ENCODE results near the gene SEC23A.
"Not testable (repeated sequence)": the region's sequence is repeated elsewhere in the genome, so short reads cannot be mapped to it uniquely, and the experiment has no call there.

Gene SEC23A

DNA sequence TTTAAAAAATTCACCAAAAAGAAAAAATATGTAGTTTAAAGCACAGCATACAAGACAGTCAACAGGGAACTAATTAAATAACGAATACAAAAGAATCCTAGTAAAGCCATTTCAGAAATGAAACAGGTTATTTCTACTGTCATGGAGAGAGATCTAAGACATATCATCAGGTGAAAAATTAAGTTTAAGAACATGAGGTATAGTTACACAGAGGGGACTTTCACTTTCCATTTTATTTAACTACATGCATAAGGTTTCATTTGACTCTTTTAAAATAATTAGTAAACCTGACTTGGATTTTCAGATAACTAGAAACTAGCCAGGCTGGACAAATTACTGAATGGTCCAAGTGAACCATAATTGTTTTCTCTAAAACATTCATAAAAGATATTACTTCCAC lies 11.3 kb downstream of the SEC23A start:
- no peak for DNase-seq (ENCODE audit: low read depth)

- no peak for DNase-seq (ENCODE audit: low read depth)
Observed at GRCh38 chr14:39090548-39091111, 12.4 kb downstream of the SEC23A start.

GRCh38 chr14:39087493-39087892 lies 15.5 kb downstream of the SEC23A start:
- no peak for DNase-seq (ENCODE audit: low read depth)

DNA sequence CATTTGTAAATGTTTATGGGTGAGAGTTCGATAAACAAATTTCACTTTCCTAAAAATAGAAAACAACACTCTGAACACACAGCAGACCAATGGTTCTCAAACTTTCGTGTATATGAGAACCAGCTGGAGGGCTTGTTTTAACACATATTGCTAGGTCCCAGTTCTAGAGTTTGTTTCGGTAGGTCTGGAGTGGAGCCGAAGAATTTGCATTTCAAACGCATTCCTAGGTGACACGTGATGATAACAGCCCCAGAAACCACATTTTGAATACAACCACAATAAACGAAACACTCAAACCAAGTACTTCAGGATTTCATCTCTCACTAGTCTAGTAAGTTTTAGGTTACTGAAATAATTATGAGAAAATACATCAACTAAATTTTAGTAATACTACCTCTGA lies 17.1 kb downstream of the SEC23A start:
- no peak for DNase-seq (ENCODE audit: low read depth)

- no peak for DNase-seq (ENCODE audit: low read depth)
Observed at GRCh38 chr14:39083127-39083526, 19.9 kb downstream of the SEC23A start.

GRCh38 chr14:39080886-39081285 lies 22.1 kb downstream of the SEC23A start:
- no peak for DNase-seq (ENCODE audit: low read depth)

- DNase-seq (ENCODE audit: low read depth), result no peak
Observed at GRCh38 chr14:39071096-39071495, 31.9 kb downstream of the SEC23A start.

- no peak for DNase-seq (ENCODE audit: low read depth)
Observed at GRCh38 chr14:39069923-39070322, 33.1 kb downstream of the SEC23A start.

GRCh38 chr14:39069169-39069805 lies 33.7 kb downstream of the SEC23A start:
- not testable (repeated sequence) for DNase-seq (ENCODE audit: low read depth)

- no peak for DNase-seq (ENCODE audit: low read depth)
Observed at GRCh38 chr14:39060818-39061437, 42.1 kb downstream of the SEC23A start.

DNA sequence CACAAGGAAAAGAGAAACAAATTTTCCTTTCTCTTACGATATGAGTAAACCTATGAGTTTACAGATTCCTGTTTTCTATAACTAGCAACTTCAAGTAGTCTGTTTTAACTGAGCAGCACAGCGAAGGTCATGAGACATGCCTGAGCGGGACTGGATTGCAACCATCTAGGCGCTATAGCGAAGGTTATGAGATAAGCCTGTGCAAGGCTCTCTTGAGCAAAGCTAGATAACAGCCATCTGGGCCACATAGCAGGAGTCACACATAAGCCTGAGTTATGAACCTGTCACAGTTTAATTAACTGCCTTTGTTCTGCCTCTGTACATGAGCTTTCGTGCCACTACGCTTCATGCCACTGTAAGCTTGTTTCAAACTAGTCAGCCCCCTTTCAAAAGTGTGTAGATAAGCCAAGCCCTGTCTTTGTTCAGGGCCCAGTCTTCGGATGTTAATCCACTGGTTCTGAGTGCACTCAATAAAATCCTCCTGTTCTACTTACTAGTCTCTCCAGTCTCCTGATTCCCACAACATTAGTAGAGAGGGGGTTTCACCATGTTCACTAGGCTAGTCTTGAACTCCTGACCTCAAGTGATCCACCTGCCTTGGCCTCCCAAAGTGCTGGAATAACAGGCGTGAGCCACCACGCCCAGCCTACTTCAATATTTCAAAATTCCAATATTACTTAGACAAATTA lies 47.1 kb downstream of the SEC23A start:
- no peak for DNase-seq (ENCODE audit: low read depth)

- DNase-seq (ENCODE audit: low read depth), result not testable (repeated sequence)
Observed at GRCh38 chr14:39052869-39053454, 50.1 kb downstream of the SEC23A start.

DNA sequence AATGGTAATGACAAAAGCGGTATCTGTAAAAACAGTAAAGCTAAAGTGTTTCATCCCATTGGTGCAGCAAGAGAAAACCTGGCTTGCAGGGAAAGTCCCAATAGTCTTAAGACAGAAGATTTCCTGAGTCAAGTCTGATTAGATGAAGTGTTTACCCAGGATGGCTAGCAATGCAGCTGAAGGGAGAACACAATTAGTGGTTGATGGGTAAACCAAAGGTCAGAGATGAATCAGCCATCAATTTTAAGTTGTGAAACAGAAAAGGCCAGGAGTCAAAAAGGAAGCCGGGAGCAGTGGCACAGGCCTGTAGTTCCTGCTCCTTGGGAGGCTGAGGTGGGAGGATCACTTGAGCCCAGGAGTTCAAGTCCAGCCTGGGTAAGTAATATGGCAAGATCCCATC lies 52.6 kb downstream of the SEC23A start:
- DNase-seq (ENCODE audit: low read depth), result no peak

DNA sequence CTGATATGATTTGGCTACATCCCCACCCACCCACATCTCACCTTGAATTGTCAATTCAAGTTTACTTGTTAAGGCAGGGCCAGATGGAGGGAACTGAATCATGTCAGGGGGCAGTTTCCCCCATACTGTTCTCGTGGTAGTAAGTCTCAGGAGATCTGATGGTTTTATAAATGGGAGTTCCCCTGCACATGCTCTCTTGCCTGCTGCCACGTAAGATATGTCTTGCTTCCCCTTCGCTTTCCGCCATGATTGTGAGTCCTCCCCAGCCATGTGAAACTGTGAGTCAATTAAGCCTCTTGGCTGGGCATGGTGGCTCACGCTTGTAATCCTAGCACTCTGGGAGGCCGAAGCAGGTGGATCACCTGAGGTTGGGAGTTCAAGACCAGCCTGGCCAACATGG lies 57.1 kb downstream of the SEC23A start:
- not testable (repeated sequence) for DNase-seq (ENCODE audit: low read depth)

DNA sequence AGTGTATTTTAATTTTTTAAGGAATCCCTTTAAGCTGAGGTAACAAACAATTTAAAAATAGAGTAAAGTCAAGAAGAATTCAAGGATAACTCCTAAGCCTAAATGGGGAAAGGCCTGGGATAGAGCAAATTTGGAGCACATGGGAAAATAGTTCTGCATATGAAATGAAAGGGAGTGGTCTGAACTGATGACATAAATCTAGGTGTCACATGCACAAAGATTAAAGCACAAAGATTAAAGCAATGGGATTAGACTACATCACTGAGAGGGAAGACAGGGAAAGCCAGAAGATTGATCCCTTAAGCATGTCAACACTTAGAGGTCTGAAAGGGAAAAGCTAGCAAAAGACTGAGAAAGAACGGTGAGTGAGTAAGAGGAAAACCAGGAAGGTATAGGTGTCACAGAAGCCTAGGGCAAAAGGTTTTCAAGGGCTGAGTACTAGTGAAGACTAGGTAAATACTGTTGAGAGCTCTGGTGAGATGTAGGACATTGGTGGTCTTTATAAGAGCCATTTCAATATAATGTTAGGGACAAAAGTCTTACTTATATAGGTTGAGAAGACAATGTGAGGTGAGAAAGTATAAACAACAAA lies 59.6 kb downstream of the SEC23A start:
- no peak for DNase-seq (ENCODE audit: low read depth)

DNA sequence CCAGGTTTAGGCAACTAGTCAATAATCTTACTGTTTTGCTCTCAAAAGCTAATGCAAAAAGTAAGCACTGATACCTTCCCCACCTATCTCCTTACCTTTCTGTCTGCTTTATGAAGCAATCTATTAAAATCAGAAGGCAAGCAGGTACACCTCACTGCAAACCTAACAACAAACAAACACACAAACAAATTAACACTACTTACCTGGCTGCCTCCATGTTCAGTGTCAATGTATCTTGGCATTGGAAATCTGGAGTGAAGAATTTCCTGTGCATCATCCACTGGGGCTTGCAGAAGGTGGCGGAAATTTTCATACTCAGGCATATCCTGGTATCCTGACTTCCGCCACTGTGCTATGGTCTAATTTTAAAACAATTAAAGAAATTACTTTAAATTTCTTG lies 62.5 kb downstream of the SEC23A start:
- no peak for DNase-seq (ENCODE audit: low read depth)

DNA sequence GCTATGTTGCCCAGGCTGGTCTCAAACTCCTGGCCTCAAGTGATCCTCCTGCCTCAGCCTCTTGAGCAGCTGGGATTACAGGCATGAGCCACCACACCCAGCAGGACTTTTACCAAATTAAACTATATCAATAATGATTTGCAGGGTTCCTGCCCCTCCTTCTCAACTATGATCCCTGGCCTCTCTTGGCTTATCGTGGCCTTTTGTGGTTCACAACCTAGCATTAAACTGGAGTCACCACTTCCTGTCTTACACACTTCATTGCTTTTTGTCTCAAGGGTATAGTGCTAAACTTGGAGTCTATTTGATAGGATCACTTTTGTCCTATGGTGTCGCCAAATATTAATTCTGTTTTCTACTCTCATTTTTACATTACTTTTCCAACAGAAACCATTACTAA lies 64.5 kb downstream of the SEC23A start:
- DNase-seq (ENCODE audit: low read depth), result no peak

DNA sequence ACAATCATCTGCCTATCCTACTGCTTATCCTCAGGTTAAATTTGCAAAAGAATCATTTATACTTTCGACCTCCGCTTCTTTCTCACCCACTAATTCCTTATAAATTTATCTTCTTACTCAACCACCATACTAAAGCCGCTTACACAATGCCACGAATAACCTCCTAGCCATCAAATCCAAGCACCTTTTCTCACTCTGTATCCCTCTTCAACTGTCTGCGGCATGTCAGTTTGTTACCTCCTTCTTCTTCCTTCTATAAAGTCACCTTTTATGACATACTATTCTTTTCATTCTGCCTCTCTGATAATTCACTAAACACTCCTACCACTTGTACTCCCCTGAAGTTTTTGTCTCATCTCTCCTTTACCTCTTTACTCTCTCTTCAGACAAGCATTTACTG lies 66.3 kb downstream of the SEC23A start:
- DNase-seq (ENCODE audit: low read depth), result no peak

DNA sequence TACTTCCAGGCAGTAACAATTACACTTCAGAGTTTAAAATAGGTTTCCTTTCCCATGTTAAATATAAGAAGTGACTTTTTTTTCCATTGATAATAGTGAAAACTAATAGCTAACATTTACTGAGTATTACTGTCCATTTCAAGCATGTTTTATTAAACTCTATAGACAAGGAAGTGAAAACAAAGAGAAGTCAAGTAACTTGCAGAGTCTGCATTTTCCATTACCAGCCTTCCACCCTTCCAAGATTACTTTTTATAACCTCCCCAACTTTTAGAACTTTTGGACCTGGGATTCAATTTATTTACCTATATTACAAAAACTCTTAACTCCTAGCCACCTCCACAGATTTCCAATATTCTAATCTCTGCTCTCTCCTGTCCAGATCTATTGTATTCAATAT lies 67.7 kb downstream of the SEC23A start:
- DNase-seq (ENCODE audit: low read depth), result no peak

DNA sequence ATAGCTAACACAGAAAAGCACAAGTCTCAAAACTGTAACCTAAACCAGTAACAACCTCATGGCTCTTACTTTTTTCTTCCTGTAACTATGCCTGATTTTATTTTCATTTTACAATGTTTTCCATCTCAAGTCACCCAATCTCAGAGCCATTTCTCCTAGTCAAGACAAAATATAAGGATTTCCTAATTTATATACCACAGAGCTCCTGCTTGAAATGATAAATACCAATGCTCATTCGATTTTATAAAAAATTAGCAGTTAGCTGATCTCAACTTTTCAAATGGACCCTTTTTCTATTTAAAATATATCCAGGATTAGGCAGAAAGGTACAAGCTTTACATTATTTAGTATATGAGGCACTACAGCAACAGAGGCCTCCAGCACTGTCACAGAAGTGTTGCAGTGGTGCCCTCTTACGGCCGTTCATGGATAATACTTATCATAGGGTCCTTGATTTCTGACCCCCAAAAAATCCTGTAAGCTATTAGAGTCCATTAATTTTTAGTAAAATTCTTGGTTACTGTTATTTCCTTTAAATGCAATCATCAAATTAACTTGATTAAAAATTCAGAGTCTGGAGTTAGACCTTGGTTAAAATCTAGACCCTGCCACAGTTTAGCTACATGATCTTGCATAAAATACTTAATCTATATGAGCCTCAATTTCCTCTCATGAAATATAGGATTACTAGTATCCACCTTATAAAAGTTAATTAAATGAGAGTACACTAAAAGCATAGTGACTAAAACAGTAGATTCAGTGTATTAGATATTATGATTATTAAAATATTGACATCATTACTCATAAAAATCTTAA lies 68.3 kb downstream of the SEC23A start:
- no peak for DNase-seq (ENCODE audit: low read depth)

GRCh38 chr14:39033371-39033770 lies 69.7 kb downstream of the SEC23A start:
- DNase-seq (ENCODE audit: low read depth), result no peak

GRCh38 chr14:39030209-39030608 lies 72.8 kb downstream of the SEC23A start:
- DNase-seq (ENCODE audit: low read depth), result no peak
